Body of pancreas (tissue), 4 donors: Measurements from ENCODE around the gene ACACA.

Experiments used
- POLR2A ChIP-seq, 3 donors: fragments of 450-650 bp; IDR thresholded peaks; one replicate each; pipeline ENCODE4 v1.6.1; 2016; ENCODE audit warnings: antibody characterized with exemption in 3 of 3, mild to moderate bottlenecking in 2 of 3
- TF ChIP-seq, protein P1 (sequence below), 7 experiments: fragments of 450-650 bp in 4 of 7; fragments of 200-600 bp in 3 of 7; sonication (generic) in 3 of 7; IDR thresholded peaks; one replicate each; pipeline ENCODE4 v1.5.1; 2016 to 2019; ENCODE audit warnings: antibody characterized with exemption in 7 of 7

GRCh38 chr17:37135576-37135975 is 271.1 kb downstream of the ACACA start:
- no peak for TF ChIP-seq POLR2A (IDR thresholded peaks at IDR 0.05)
- TF ChIP-seq, protein P1, sequence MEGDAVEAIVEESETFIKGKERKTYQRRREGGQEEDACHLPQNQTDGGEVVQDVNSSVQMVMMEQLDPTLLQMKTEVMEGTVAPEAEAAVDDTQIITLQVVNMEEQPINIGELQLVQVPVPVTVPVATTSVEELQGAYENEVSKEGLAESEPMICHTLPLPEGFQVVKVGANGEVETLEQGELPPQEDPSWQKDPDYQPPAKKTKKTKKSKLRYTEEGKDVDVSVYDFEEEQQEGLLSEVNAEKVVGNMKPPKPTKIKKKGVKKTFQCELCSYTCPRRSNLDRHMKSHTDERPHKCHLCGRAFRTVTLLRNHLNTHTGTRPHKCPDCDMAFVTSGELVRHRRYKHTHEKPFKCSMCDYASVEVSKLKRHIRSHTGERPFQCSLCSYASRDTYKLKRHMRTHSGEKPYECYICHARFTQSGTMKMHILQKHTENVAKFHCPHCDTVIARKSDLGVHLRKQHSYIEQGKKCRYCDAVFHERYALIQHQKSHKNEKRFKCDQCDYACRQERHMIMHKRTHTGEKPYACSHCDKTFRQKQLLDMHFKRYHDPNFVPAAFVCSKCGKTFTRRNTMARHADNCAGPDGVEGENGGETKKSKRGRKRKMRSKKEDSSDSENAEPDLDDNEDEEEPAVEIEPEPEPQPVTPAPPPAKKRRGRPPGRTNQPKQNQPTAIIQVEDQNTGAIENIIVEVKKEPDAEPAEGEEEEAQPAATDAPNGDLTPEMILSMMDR (IDR thresholded peaks at IDR 0.05): no peak
